CD4-positive, alpha-beta T cell treated with Interferon gamma for 1 hour (primary cell): ENCODE data around the gene ATP8A2.
"Not testable (repeated sequence)": the region's sequence is repeated elsewhere in the genome, so short reads cannot be mapped to it uniquely, and the experiment has no call there.

Experiments used
- DNase-seq: peaks from one replicate; pipeline ENCODE4 v3.0.0-alpha.2; 2020

ATP8A2 gene

DNA sequence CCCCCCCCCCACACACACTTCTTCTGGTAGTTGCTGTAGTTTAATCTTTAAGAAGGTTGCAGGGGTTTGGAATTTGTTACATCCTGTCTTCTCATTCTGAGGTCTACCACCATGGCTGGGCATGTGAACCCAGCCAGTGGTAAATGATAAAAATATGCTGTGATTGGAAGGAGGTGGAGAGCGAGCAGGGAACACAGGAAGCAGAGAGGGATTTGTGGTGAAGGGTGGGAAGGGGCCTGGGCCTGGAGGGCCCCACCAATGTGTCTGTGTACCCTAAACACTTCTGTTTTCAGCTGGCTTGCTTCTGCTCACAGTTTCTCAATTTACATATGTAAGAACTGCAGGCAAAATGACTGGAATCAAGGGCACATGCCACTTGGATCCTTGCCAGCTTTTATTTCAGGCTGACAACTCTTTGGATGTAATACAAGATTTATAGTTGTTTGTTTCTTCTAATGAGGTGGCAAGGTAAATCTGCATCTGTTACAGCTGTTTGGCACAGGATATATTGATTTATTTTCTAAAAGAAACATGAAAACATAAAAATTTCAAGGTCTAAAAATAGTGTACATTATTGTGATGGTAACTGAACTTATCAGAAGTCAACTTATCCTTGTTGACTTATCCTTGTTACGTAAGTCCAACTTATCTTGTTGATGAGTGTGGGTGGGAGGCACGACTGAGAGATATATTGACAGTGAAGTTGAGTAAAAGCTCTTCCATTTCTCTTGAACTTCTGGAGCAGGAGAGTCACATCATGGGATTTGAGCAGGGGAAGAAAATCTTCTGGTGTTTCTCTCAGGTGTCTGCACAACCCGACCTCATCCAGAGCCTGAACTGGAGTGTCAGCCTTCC is 366.8 kb downstream of the ATP8A2 start:
- no peak for DNase-seq

DNA sequence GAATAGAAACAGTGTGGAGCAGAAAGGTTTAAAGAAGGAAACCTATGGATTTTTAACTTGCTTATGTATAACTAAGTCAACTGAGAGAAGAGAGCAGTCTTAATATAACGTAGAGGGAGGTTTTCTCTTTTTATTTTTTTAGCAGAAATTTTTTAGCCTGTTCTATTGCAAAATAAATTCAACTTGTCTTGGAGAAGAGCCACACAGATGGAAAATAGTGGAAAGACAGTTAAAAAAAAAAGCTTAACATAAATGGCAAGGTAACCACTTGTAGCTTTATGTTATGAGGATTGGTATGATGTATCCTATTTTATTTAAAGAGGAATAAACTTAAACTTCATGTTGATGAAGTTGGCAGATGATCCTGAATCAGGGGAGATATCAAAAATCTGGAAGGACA is 367.6 kb downstream of the ATP8A2 start:
- DNase-seq, result no peak

DNA sequence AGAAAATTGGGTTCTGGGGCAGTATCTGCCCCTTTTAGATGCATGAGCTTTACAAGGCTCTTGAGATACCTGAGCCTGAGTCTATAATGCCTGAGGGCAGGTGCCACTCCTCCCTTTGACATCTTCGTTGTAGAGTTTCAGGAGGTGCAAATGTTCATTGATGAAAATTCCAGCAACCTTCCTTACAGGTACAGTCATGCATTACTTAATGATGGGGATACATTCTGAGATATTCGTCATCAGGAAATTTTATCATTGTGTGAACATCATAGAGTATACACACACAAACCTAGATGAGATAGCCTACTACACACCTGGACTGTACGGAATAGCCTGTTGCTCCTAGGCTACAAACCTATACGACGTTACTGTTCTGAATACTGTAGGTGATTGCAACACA is 370.0 kb downstream of the ATP8A2 start:
- DNase-seq, result no peak

DNA sequence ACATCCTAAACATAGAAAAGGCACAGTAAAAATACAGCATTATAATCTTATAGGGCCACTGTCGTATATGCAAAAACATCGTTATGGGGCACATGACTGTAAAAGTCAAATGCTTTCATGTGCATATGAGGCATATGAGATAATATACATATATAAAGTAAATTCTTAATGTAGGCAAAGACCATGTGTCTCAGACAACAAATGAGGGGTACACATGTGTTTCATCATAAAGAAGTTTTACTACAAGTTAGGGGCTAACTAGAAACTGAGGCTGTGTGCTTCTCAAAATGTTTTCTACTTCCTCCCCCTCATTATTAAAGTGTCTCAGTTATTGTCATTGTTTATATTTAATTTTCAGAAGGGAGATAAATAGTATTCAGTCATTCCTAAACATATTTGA is 370.4 kb downstream of the ATP8A2 start:
- no peak for DNase-seq

DNA sequence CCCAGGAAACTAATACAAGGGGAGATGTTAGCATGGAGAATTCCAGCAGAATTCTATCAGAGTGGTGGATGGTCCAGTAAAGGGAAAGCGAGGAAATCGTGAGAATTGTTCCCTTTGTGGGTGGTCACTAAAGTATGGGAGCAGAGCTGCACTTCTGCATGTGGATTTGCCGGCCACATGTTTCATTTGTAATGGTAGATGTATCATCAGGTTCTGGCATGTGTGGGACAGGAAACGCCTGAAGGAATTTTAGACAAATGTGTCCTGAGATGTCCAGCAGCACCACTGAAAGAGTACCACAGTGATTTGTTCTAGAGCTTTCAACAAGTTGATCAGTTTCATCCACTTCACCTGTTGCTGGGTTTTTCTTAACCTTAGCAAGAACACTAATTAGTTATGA is 371.6 kb downstream of the ATP8A2 start:
- DNase-seq, result no peak

DNA sequence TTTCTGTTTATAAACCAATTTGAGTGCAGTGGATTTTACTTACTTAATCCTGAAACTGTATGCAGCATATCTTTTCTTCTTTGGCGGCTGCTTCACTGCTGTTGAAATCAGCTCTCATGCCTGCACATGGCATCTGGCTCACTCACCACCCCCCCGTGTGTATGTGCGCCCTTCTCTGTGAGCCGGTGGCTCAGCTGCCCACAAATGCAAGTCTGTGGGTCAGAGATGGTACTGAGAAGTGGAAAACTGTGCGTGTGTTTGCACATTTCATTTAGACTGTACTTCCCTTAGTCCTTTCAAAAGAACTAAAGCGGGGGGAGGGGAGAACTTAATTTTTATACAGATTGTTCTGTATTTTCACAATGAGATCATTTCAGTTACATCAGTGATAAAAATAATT is 372.4 kb downstream of the ATP8A2 start:
- DNase-seq, result no peak

DNA sequence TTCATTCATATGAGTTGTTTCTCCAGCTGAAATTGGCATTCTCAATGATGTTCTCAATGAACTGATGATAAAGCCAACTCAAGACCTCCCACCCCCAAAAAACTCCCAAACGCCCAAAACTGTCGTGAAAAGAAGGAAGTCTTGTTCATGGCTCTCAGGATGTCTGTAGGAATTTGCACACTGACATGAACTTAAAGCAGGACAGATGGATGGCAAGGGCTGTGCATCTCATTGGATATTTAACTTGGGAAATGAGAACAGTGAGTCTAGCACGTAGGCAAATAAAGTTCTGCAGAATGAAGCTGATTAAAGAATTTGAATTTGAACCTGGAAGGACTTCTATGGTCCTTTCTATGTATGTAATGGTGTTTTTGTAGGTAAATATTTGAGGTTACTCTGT is 374.4 kb downstream of the ATP8A2 start:
- no peak for DNase-seq

DNA sequence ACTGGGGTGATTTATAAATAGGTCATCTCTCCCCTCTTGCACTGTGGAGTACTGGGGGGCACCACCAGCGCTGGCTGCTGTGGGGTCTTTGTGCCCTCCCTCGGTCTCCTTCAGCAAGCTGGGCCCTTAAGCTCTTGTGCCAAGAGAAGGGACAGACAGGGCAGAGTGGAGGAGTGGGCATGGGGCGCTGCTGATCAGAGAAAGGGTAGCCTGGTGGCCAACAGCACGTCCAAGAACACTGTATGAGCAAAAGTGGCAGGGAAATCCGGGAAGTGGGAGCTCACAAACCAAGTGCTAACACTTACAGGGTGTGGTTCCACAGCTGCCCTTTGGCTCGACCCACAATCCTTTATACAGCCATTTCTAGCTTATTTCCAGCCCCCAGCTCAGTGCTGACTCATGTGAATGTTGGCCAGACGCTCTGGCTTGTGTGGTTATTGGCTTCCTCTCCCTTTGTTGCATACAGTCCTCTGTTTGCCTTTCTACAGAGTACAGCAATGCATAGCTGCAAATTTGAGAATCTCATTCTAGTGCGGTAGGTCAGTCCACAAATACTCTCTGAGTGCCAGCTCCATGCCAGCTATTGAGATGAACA is 381.3 kb downstream of the ATP8A2 start:
- no peak for DNase-seq

DNA sequence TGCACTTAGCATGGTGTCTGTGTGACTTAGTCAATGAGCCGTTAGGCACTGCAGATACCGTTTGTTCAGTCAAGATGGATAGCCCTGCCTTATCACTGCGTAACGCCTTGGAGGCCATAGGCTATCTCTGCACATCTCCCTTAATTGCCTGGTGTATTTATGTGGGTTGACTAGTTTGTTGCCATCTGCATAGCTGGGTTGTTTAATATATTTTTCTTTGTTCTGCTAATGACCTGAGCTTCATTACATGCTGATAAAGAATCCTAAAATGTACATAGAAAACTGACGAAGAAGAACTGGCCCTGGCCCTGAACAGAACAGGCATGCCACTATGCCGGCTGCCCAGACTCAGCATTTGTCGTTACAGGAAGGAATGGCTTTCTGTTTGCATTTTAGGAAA is 382.2 kb downstream of the ATP8A2 start:
- no peak for DNase-seq

DNA sequence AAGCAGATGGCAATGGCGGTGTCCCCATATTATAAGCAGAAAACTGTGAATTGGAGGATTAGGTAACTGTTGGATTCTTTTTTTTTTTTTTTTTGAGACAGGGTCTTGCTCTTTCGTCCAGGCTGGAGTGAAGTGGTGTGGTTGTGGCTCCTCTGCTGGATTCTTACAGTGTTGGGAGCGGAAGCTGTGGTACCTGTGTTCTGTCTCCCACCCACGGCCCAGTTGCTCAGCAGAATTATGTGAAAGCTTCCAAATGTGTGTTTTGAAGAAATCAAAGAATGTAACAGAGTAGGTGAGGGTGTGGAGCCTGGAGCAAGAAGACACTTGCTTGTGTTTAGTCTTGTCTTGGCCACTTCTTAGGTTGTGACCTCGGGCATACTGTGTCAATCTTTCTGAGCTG is 384.5 kb downstream of the ATP8A2 start:
- DNase-seq, result no peak

DNA sequence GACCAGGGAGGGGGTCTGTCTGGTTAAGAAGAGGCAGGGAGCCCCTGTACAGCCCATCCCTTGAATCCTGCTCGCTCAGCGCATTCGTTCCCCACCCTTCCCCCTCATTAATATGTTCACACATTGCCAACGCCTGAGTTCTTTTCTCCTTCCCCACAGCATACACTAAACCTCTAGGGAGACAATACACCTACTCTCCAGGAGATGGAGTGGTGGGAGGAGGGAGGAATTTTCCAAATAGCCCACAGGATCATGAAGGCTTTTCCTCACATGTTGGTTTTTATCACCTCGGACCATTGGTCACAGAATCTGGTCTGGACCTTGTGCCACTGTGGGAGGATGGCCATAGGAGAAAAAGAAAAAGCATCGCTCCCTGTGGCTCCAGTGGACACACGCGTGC is 385.1 kb downstream of the ATP8A2 start:
- no peak for DNase-seq

DNA sequence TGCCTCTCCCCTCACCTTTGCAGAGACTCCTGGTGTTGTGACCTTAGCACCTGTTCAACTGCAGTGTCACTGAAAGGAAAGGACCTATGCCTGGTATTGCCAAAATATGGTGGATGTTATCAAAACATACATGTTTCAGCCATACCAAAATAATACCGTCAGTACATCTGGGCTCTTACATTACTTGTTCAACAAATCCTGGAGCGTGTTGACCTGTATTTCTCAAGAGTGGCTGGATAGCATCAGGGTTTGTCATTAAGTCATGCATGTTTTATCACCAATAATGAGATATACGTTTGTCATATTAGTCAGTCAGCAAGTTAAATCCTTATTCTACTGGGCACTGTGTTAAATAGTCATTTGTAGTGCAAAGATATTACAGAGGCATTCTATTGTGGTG is 389.3 kb downstream of the ATP8A2 start:
- DNase-seq, result no peak

DNA sequence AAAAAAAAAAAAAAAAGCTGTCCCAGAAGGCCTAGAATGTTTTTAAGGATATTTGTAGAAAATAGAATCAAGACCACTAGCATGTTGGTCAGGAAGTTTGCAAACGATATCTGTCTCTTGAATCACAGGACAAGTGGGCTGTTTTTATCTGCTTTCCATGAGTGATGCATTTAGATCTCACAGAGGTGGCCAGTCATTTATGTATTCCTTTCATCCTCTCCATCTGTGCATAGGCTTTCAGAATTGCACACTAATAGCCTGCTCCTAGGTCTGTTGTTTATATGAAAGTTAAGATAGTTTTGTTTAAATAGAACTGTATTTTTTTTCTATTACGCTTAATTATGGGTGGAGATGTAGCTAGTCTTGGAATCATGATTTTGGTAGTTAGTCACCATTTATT is 390.5 kb downstream of the ATP8A2 start:
- no peak for DNase-seq

DNA sequence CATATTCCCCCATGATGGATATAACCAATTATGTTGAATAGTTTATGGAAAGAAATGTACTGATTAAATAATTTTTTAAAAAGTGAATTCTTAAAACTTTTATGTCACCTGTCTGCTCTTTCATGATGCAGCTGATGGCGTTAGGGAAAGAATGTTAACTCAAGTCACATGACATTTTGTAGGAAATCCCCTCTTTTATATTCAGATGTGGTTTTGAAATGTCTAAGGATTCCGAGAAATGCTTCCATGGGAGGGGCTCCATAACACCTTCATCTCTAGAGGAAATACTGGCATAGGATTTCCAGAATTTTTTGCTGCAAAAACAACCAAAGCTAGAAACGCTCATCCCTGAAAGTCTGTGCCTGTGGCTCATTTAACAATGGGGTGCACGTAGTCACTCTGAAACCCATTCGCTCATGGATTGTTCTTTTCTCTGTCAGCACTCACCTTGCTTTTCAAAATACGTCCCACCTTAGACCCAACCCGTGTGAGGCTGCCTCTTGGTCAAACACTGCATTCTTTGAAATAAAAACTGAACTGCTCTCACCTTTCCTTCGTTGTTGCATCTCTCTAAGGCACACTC is 391.1 kb downstream of the ATP8A2 start:
- DNase-seq, result no peak

DNA sequence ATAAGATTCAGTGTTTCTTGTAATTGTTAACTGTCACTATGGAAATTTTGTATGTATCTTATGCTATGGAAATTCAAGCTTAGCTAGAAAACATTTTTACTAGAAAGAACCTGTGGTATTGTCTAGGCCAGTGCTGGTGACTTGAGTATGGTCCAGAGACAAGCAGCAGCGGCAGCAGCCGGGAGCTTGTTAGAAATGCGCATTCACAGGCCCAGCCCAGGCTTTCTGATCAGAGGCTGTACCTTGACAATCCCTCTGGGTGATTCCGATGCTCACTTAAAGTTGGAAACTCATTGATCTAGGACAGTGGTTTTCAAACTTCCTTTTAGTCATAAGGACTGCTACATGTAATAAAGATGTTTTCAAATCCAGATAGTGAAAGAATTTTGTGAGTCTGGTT is 392.6 kb downstream of the ATP8A2 start:
- DNase-seq, result no peak

DNA sequence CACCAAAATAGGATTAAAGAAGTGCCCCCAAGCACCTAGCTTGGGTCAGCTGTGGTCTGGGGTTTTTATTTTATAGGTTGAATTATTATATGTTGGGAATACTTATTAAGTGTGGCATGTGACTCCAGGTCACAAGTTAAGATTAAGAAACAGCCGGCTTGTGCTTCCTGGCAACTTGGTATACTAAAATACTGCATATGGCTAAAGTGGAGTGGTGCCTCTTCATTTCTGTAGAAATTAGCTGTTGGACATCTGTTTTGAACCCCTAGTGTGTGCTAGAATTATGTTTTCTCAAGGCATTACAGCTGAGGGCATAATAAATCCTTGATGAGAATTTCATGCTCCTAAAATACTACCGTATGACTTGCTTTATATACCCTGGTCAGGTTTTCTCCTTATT is 393.5 kb downstream of the ATP8A2 start:
- no peak for DNase-seq

DNA sequence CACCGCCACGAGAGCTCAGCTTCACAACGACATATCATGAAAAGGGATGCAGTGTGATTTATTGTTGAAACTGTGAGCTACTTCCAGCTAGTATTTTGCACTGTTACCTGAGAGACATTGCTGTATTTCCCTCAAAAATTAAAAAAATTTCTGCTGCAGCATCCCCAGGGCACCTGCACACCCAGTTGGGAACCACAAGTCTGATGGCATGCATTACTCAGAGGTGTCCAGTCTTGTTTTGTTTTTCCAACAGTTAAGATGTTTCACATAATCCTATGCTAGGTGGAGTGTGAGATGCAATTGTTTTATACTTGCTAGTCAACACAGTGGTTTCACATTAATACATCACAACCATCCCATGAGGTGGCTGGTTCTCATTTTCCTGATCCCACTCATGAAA is 394.8 kb downstream of the ATP8A2 start:
- no peak for DNase-seq

DNA sequence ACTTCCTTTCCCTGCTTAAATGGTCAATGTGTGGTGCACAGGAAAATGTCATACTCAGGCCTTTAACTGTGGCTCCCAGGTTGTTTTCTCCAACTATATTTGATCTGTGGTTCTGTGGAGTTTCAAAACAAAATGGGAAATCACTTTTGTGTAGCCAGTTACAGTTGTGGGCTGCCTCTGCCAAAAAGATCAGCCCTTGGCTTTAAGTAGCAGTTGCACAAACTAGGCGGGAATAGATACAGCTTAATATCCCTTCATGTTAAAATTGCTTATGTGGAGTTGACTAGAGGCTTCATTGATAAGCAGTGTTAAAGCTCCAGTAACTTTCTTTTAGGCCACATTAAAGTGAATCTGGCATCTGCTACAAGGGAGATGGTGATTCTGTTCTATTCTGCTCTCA is 395.2 kb downstream of the ATP8A2 start:
- no peak for DNase-seq

DNA sequence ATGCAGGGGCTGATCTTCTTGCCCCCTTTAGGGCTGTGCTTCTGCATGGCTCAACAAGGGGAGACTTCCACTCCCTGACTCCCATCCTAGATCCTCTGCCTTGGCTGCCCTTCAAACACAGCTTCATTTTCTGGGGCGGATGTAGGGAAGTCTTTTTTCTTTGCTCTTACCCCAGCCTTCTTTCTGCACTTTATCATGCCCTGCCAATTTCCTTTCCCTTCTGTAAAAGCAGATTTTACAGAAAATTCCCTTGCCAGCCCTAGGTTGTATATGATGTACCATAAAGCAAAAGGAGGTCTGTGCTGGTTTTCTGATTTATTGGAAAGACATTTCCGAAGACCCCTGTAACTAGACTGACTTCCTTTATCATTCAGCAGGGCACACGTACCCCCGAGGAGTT is 396.6 kb downstream of the ATP8A2 start:
- no peak for DNase-seq

DNA sequence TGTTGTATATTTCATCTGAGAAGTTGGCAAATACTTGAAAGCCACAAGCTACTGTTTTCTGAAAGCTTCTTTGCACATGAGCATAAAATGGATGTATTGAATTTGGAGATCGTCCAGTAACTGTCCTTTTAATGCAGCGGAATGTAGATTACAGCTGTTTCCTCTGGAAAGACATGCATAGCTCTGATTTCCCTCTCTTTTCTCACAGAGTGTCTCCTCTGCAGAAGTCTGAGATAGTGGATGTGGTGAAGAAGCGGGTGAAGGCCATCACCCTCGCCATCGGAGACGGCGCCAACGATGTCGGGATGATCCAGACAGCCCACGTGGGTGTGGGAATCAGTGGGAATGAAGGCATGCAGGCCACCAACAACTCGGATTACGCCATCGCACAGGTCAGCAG is 397.1 kb downstream of the ATP8A2 start:
- DNase-seq, result no peak

DNA sequence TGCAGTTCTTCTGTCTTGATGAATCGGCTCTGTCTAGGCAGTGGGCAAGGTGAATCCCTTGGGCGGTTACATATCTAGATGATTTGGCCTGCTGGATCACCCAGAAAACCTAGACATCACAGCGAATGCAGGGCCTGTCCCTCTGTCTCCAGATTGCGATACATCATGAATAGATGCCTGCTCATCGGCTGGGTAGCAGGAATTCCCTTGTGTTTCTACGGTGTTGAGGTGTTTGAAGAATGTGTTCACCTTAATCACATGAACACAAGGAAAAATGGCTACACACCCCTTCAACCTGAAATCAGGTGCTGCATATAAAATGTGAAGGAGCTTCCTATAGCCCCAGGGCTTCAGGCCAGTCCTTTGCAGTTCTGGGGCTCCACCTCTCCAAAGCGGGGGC is 398.8 kb downstream of the ATP8A2 start:
- DNase-seq, result no peak

DNA sequence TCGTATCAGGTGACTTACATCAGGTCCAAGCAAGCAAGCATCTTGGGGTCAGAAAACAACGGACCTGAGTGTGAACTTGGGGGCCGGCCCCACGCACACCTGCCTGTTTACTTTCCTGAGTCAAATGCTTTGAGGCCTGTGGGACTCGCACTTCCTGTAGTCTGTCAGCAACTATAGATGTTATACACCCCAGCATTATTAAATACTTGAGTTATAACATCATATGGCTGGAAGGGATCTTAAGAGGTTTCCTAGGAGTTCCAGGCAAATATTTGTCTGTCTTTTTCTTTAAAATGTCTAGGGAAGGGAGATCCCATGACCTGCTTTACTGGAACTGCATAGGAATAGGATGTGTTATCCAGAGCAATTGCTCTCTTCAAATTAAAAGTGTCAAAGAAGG is 399.4 kb downstream of the ATP8A2 start:
- no peak for DNase-seq

DNA sequence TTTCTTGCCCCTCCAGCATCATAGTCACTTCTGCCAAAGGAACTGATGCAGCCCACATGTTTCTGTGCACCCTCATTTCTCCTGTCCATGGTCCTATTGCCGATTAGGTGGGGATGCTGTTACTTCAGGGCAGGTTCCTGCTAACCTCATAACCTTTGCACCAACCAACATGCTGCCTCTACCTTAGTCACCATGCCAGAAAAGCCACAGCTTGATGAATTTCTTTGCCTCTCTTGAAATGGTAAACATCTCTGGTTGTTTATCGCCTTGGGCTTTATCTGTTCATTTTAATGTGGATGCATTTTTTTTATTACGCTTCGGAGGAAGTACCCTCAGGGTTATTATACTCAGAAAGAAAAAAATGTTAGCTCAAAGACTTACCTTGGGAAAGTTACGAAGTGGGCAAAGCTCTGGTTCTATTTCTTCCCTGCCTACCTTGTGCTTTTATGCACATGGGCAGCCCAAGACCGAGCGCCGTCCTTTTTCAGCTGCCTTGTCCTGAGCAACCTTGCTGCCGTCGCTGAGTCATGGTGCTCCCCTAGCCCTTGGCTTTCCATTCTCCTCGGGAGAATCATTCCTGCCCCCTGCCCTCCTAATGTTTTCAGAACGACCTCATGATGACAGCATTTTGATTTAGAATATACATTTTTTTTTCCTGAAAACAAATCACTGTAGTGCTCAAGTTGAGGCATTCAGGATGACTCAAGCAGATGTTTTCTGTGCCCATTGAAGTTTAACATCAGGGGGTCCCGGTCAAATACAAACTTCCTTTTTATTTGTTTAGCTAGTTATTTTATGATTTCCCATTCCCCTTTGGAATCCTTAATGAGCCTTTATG is 400.1 kb downstream of the ATP8A2 start:
- no peak for DNase-seq

DNA sequence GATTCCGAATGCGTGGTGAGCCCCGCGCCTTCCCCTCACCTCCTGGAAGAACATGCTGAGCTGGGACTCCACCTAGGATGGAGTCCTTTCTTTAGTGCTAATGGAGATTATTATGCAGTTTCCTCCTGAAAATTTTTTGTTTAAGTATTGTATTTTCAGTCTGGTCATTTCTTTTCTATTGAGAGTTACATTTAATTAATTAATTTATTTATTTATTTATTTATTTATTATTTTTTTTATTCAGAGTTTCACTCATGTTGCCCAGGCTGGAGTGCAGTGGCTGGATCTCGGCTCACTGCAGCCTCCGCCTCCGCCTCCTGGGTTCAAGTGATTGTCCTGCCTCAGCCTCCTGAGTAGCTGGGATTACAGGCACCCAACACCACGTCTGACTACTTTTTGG is 400.8 kb downstream of the ATP8A2 start:
- DNase-seq, result not testable (repeated sequence)
